ENCODE measurements around the gene CLRN1.
A peak's percentile ranks its signal among the peaks of the same experiment; 100 is the strongest.

The CLRN1 gene

GRCh38 chr3:151011427-151011826 lies 38.9 kb upstream of the CLRN1 start:
- H3K4me3 ChIP-seq (ENCODE audit: low read depth, low read length), result no peak overlapping the region
- DNase-seq (ENCODE audit: low read depth, low spot score), result peak; percentile 47
- TF ChIP-seq, protein P1, sequence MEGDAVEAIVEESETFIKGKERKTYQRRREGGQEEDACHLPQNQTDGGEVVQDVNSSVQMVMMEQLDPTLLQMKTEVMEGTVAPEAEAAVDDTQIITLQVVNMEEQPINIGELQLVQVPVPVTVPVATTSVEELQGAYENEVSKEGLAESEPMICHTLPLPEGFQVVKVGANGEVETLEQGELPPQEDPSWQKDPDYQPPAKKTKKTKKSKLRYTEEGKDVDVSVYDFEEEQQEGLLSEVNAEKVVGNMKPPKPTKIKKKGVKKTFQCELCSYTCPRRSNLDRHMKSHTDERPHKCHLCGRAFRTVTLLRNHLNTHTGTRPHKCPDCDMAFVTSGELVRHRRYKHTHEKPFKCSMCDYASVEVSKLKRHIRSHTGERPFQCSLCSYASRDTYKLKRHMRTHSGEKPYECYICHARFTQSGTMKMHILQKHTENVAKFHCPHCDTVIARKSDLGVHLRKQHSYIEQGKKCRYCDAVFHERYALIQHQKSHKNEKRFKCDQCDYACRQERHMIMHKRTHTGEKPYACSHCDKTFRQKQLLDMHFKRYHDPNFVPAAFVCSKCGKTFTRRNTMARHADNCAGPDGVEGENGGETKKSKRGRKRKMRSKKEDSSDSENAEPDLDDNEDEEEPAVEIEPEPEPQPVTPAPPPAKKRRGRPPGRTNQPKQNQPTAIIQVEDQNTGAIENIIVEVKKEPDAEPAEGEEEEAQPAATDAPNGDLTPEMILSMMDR (IDR thresholded peaks at IDR 0.05; ENCODE audit: low read depth, low read length), result no peak
- in situ Hi-C loops (cut with HindIII; ENCODE audit: low sequenced_read_pairs), result no loop called here

DNA sequence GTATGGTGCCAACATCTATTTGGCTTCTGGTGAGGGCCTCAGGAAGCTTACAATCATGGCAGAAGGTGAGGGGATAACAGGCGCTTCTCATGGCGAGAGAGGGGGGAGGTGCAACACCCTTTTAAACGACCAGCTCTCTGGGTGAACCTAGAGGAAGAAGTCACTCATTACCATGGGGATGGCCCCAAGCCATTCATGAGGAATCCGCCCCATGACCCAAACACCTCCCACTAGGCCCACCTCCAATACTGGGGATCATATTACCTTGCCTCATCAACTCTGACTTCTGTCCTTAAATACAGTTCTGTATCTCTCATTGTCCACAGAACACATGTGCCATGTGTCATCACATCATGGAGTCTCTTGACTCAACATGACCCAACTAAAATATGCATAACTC lies 37.5 kb upstream of the CLRN1 start:
- no peak for DNase-seq (ENCODE audit: low read depth, low spot score)
- H3K4me3 ChIP-seq (ENCODE audit: low read depth, low read length), result no peak overlapping the region
- in situ Hi-C loops (cut with HindIII; ENCODE audit: low sequenced_read_pairs), result no loop called here
- TF ChIP-seq, protein P1 (IDR thresholded peaks at IDR 0.05; ENCODE audit: low read depth, low read length), result no peak

DNA sequence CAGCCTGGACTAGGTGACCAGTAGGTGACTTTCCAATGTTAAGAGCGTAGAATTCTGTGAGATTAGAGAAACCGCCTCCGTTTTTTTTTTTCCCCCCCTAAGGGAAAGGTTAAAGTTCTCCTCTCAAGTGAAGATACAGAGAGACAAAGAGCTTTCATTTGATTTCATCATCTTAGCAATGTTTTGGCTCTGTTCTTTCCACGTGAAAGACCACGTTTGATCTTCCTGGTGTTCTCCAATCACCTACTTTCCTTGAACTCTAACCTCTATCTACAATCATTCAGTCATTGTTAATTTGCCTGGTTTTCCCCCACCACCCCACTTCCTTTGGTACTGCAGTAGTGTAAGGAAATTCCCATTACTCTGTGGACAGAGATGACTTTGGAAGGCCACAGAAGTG lies 36.9 kb upstream of the CLRN1 start:
- H3K4me3 ChIP-seq (ENCODE audit: low read depth, low read length), result no peak overlapping the region
- no peak for DNase-seq (ENCODE audit: low read depth, low spot score)
- TF ChIP-seq, protein P1 (IDR thresholded peaks at IDR 0.05; ENCODE audit: low read depth, low read length), result no peak
- in situ Hi-C loops (cut with HindIII; ENCODE audit: low sequenced_read_pairs), result no loop called here

DNA sequence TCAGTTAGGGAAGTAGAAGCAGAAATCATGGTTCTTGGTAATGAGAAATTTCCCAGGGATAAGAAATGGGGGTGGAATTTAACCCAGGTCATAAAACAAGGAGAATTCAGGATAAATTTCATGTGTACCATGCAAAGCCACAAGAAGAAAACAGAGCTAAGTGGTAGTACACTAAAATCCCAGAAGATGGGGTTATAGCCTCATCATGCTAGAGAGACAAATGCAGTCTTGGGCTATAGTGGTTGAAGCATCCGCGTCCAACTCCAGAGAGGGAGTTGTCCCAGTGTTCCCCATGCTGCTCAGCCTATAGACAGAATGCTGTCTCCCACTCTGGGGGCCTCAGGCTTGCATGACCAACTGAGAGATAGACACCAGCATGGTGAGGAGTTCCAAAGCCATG lies 36.2 kb upstream of the CLRN1 start:
- in situ Hi-C loops (cut with HindIII; ENCODE audit: low sequenced_read_pairs), result no loop called here
- peak; percentile 67 for DNase-seq (ENCODE audit: low read depth, low spot score)
- TF ChIP-seq, protein P1 (IDR thresholded peaks at IDR 0.05; ENCODE audit: low read depth, low read length), result peak; percentile 57
- no peak overlapping the region for H3K4me3 ChIP-seq (ENCODE audit: low read depth, low read length)

DNA sequence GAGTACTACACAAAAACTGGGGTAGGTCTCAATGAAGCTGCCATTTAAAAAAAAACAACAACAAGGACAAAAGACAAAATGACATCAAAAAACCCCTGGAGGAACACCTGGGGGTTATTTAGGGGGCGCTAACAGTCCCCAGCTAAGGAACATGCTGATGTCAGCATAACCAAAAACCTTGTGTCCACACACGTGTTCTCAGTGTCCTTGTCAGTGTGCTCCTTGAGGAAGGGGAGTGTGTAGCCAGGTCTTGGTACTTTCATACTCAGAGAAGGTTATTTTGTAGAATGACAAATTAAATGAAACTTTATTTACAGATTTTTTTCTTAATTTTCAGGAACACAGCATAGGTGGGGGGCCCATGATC lies 31.2 kb upstream of the CLRN1 start:
- TF ChIP-seq, protein P1 (IDR thresholded peaks at IDR 0.05; ENCODE audit: low read depth, low read length), result no peak
- in situ Hi-C loops (cut with HindIII; ENCODE audit: low sequenced_read_pairs), result no loop called here
- H3K4me3 ChIP-seq (ENCODE audit: low read depth, low read length), result no peak overlapping the region
- no peak for DNase-seq (ENCODE audit: low read depth, low spot score)

GRCh38 chr3:151003029-151003767 lies 30.7 kb upstream of the CLRN1 start:
- TF ChIP-seq, protein P1 (IDR thresholded peaks at IDR 0.05; ENCODE audit: low read depth, low read length), result no peak
- no peak overlapping the region for H3K4me3 ChIP-seq (ENCODE audit: low read depth, low read length)
- peak; percentile 27 for DNase-seq (ENCODE audit: low read depth, low spot score)
- in situ Hi-C loops (cut with HindIII; ENCODE audit: low sequenced_read_pairs), result no loop called here
